Cardiac septum (tissue), 1 donor: ENCODE measurements around the gene LRRC45. TPM values are rescaled to one million over a fixed set of nuclear protein-coding genes. Genes with fewer than 3 reads are reported as not detected.
A peak's percentile ranks its signal among the peaks of the same experiment; 100 is the strongest.

ENCODE experiments used
- DNase-seq: peaks from one replicate; pipeline ENCODE4 v3.0.0-alpha.2; 2020; ENCODE audit warnings: low spot score
- intact Hi-C: fragments of 100-400 bp; cut with DNase I; formaldehyde crosslinking; loops from one replicate; pipeline ENCODE4 v1.14.0; 2022
- total RNA-seq: library from RNA; stranded (reverse); fragmentation: NEBNext Ultra II Directional; extraction: Animal tissue kit (Norgen Biotek cat#: 25700); gene quantifications from one replicate; pipeline ENCODE4 v1.2.1, GENCODE V29; 2021
- donor health status: DM: no; HTN: no; CAD: no.

Gene LRRC45
- total RNA-seq, 1 donor from 2014 or later = 3.3 TPM

- intact Hi-C loops = no loop called here
- DNase-seq = no peak
Measured at GRCh38 chr17:82016875-82017459, 6.1 kb upstream of the LRRC45 start.

- no peak for DNase-seq
- intact Hi-C loops = no loop called here
Measured at GRCh38 chr17:82017612-82018151, 5.4 kb upstream of the LRRC45 start.

GRCh38 chr17:82018152-82018988 lies 4.7 kb upstream of the LRRC45 start:
- no peak for DNase-seq
- intact Hi-C loops = no loop called here

GRCh38 chr17:82018989-82019689 lies 4.0 kb upstream of the LRRC45 start:
- intact Hi-C loops = no loop called here

GRCh38 chr17:82019690-82020571 lies 3.2 kb upstream of the LRRC45 start:
- DNase-seq = peak; percentile 84
- intact Hi-C loops = loop anchor here (5.0 kb wide), 1 partner anchor 43 kb away; the partner anchor contains the start of gene ASPSCR1

More at GRCh38 chr17:82018989-82019689, 4.0 kb upstream of the LRRC45 start:
- DNase-seq = no peak

- intact Hi-C loops = loop anchor here (1.0 to 5.0 kb wide), 2 partner anchors 43 to 61 kb away; partner anchors contain the start of gene ASPSCR1
- no peak for DNase-seq
Measured at GRCh38 chr17:82020572-82021106, 2.5 kb upstream of the LRRC45 start.

GRCh38 chr17:82021107-82021899 lies 1.8 kb upstream of the LRRC45 start:
- DNase-seq = peak; percentile 84
- intact Hi-C loops = loop anchor here (1.0 to 5.0 kb wide), 2 partner anchors 44 to 62 kb away; partner anchors contain the start of gene ASPSCR1

- intact Hi-C loops = loop anchor here (1.0 to 5.0 kb wide), 2 partner anchors 45 to 63 kb away; partner anchors contain the start of gene ASPSCR1
- DNase-seq = no peak
Measured at GRCh38 chr17:82021900-82022309, 1.2 kb upstream of the LRRC45 start.

GRCh38 chr17:82022310-82022980 lies 660 bp upstream of the LRRC45 start, which contains the start of gene CENPX:
Gene CENPX, minus strand, starts transcription at chr17:82022878. Its CDS starts 17 bp downstream, at chr17:82022861.
- intact Hi-C loops = loop anchor here (5.0 kb wide), 1 partner anchor 45 kb away; the partner anchor contains the start of gene ASPSCR1
- DNase-seq = no peak

GRCh38 chr17:82023447-82024241 lies 539 bp downstream of the LRRC45 start:
- DNase-seq = no peak
- intact Hi-C loops = loop anchor here (5.0 kb wide), 1 partner anchor 46 kb away; the partner anchor contains the start of gene ASPSCR1

GRCh38 chr17:82024859-82025258 lies 1.8 kb downstream of the LRRC45 start:
- DNase-seq = no peak
- intact Hi-C loops = loop anchor here (5.0 kb wide), 1 partner anchor 48 kb away; the partner anchor contains the start of gene ASPSCR1

- intact Hi-C loops = no loop called here
Measured at GRCh38 chr17:82025401-82026107, 2.4 kb downstream of the LRRC45 start.

GRCh38 chr17:82028246-82028645 lies 5.1 kb downstream of the LRRC45 start:
- intact Hi-C loops = no loop called here
- no peak for DNase-seq

More at GRCh38 chr17:82025401-82026107, 2.4 kb downstream of the LRRC45 start:
- no peak for DNase-seq

GRCh38 chr17:82028966-82029365 lies 5.9 kb downstream of the LRRC45 start:
- intact Hi-C loops = no loop called here
- DNase-seq = no peak

GRCh38 chr17:82029391-82029790 lies 6.3 kb downstream of the LRRC45 start:
- no peak for DNase-seq
- intact Hi-C loops = no loop called here
